H9 (cell line): ENCODE measurements around the gene IGF2BP3. TPM values are rescaled to one million over a fixed set of nuclear protein-coding genes. Genes with fewer than 3 reads are reported as not detected.

Experiments
- DNase-seq: peaks from one replicate; pipeline ENCODE4 v3.0.0-alpha.2; 2017
- H2AFZ ChIP-seq: one replicate; pipeline ENCODE4 v1.6.1; 2013; ENCODE audit warnings: mild to moderate bottlenecking, low read length, control low read depth, moderate library complexity
- H2AK5ac ChIP-seq: 2 replicates; pipeline ENCODE4 v1.6.1; 2013; ENCODE audit warnings: low read length, control low read depth, mixed read lengths; ENCODE audit not compliant: insufficient read length
- H2BK120ac ChIP-seq: one replicate; pipeline ENCODE4 v1.6.1; 2013; ENCODE audit warnings: low read depth, mild to moderate bottlenecking, low read length, control low read depth, inconsistent platforms; ENCODE audit not compliant: poor library complexity, severe bottlenecking
- H2BK12ac ChIP-seq: 2 replicates; pipeline ENCODE4 v1.6.1; 2013; ENCODE audit warnings: low read length, control low read depth, mixed read lengths, low read depth; ENCODE audit not compliant: insufficient read length
- H2BK15ac ChIP-seq: 2 replicates; pipeline ENCODE4 v1.6.1; 2013; ENCODE audit warnings: low read depth, low read length, control low read depth
- H2BK20ac ChIP-seq: one replicate; pipeline ENCODE4 v1.6.1; 2013; ENCODE audit warnings: low read depth, mild to moderate bottlenecking, low read length, control low read depth, inconsistent platforms; ENCODE audit not compliant: poor library complexity, severe bottlenecking
- H2BK5ac ChIP-seq: 2 replicates; pipeline ENCODE4 v1.6.1; 2013; ENCODE audit warnings: low read length, control low read depth, mixed read lengths; ENCODE audit not compliant: insufficient read length
- H3K14ac ChIP-seq: 2 replicates; pipeline ENCODE4 v1.6.1; 2013; ENCODE audit warnings: low read length, control low read depth; ENCODE audit not compliant: insufficient read depth
- H3K18ac ChIP-seq: 2 replicates; pipeline ENCODE4 v1.6.1; 2013; ENCODE audit warnings: low read depth, mild to moderate bottlenecking, mixed read lengths, low read length, control low read depth; ENCODE audit not compliant: insufficient read length
- H3K23ac ChIP-seq: 2 replicates; pipeline ENCODE4 v1.6.1; 2013; ENCODE audit warnings: low read length, control low read depth, mixed read lengths, low read depth; ENCODE audit not compliant: insufficient read length
- H3K23me2 ChIP-seq: 2 replicates; pipeline ENCODE4 v1.6.1; 2013; ENCODE audit warnings: low read depth, mild to moderate bottlenecking, mixed read lengths, low read length, control low read depth; ENCODE audit not compliant: insufficient read length, poor library complexity, severe bottlenecking
- H3K27ac ChIP-seq: 2 replicates; pipeline ENCODE4 v1.5.1; 2013; ENCODE audit warnings: low read length, control low read depth, mixed read lengths, low read depth; ENCODE audit not compliant: insufficient read length
- H3K27me3 ChIP-seq: 2 replicates; pipeline ENCODE4 v1.6.1; 2013; ENCODE audit warnings: low read length, control low read depth, inconsistent platforms; ENCODE audit not compliant: insufficient read depth
- H3K4ac ChIP-seq: 2 replicates; pipeline ENCODE4 v1.6.1; 2013; ENCODE audit warnings: low read depth, mild to moderate bottlenecking, control low read depth, inconsistent platforms, low read length, moderate library complexity
- H3K4me1 ChIP-seq: 2 replicates; pipeline ENCODE4 v1.6.1; 2013; ENCODE audit warnings: low read length, control low read depth, inconsistent platforms; ENCODE audit not compliant: insufficient read depth
- H3K4me2 ChIP-seq: 2 replicates; pipeline ENCODE4 v1.6.1; 2013; ENCODE audit warnings: low read length, control low read depth, mixed read lengths; ENCODE audit not compliant: insufficient read length, insufficient read depth
- H3K56ac ChIP-seq: 2 replicates; pipeline ENCODE4 v1.6.1; 2013; ENCODE audit warnings: low read depth, mild to moderate bottlenecking, mixed read lengths, low read length, control low read depth; ENCODE audit not compliant: insufficient read length
- H3K79me1 ChIP-seq: 2 replicates; pipeline ENCODE4 v1.6.1; 2013; ENCODE audit warnings: low read depth, mild to moderate bottlenecking, moderate library complexity, low read length, control low read depth, inconsistent platforms; ENCODE audit not compliant: insufficient read depth, poor library complexity, severe bottlenecking
- H3K79me2 ChIP-seq: 2 replicates; pipeline ENCODE4 v1.6.1; 2013; ENCODE audit warnings: low read length, control low read depth, inconsistent platforms; ENCODE audit not compliant: insufficient read depth
- H3K9ac ChIP-seq: 2 replicates; pipeline ENCODE4 v1.6.1; 2013; ENCODE audit warnings: low read length, control low read depth, mixed read lengths; ENCODE audit not compliant: insufficient read length; ENCODE audit errors: extremely low read depth
- H3K9me3 ChIP-seq: one replicate; pipeline ENCODE4 v1.6.1; 2013; ENCODE audit warnings: low read depth, low read length, inconsistent platforms; ENCODE audit not compliant: control insufficient read depth
- H3T11ph ChIP-seq: one replicate; pipeline ENCODE4 v1.6.1; 2013; ENCODE audit warnings: mild to moderate bottlenecking, low read length, control low read depth, inconsistent platforms
- H4K20me1 ChIP-seq: one replicate; pipeline ENCODE4 v1.6.1; 2013; ENCODE audit not compliant: control insufficient read depth, insufficient read length, insufficient read depth
- H4K5ac ChIP-seq: 2 replicates; pipeline ENCODE4 v1.6.1; 2013; ENCODE audit warnings: low read depth, mild to moderate bottlenecking, mixed read lengths, low read length, control low read depth; ENCODE audit not compliant: insufficient read length
- H4K8ac ChIP-seq: replicated peaks from 2 replicates; pipeline ENCODE4 v1.6.1; 2013; ENCODE audit warnings: low read length, control low read depth, mixed read lengths, low read depth; ENCODE audit not compliant: insufficient read length
- H4K91ac ChIP-seq: 2 replicates; pipeline ENCODE4 v1.6.1; 2013; ENCODE audit warnings: low read depth, mild to moderate bottlenecking, moderate library complexity, mixed read lengths, low read length, control low read depth; ENCODE audit not compliant: insufficient read length
- H3K27ac Mint-ChIP-seq, 3 experiments: 2 replicates in 2 of 3; 3 replicates in 1 of 3; pipeline ENCODE4 v1.8.0; 2020 to 2021; ENCODE audit warnings: mixed read lengths in 3 of 3, mild to moderate bottlenecking in 1 of 3, moderate library complexity in 1 of 3
- H3K27me3 Mint-ChIP-seq: 2 replicates; pipeline ENCODE4 v1.8.0; 2021; ENCODE audit warnings: low read depth, mild to moderate bottlenecking, moderate library complexity, mixed read lengths
- H3K36me3 Mint-ChIP-seq, 3 experiments: 2 replicates in 2 of 3; 3 replicates in 1 of 3; pipeline ENCODE4 v1.8.0; 2020 to 2021; ENCODE audit warnings: low read depth in 3 of 3, mixed read lengths in 3 of 3; ENCODE audit not compliant: insufficient read depth in 1 of 3
- H3K4me1 Mint-ChIP-seq, 2 experiments: 2 replicates each; pipeline ENCODE4 v1.8.0; 2020; ENCODE audit warnings: mixed read lengths in 2 of 2
- H3K4me3 Mint-ChIP-seq, 2 experiments: 2 replicates in 1 of 2; 3 replicates in 1 of 2; pipeline ENCODE4 v1.8.0; 2020 to 2021; ENCODE audit warnings: mild to moderate bottlenecking in 2 of 2, mixed read lengths in 2 of 2, moderate library complexity in 1 of 2
- H3K9me3 Mint-ChIP-seq, 2 experiments: 2 replicates in 1 of 2; 3 replicates in 1 of 2; pipeline ENCODE4 v1.8.0; 2020; ENCODE audit warnings: mild to moderate bottlenecking in 2 of 2, mixed read lengths in 2 of 2, moderate library complexity in 1 of 2
- WGBS: extraction: QIAGEN DNeasy Blood & Tissue Kit; methylation state at CpG from one replicate; pipeline ENCODE4 v1.1.7; 2013; ENCODE audit warnings: missing lambda C conversion rate, low lambda C conversion rate, mixed read lengths; ENCODE audit not compliant: insufficient read length; ENCODE audit errors: extremely low coverage; 5-methylcytosine and 5-hydroxymethylcytosine counted together
- total RNA-seq: library from RNA; stranded (reverse); gene quantifications from 2 replicates; pipeline ENCODE4 v1.2.1, GENCODE V29; 2021
- TF ChIP-seq, protein P1 (sequence below): fragments of 200-600 bp; sonication (generic); conservative IDR thresholded peaks from 3 replicates; pipeline ENCODE4 v1.8.0; 2021; ENCODE audit warnings: antibody characterized with exemption, mild to moderate bottlenecking

The IGF2BP3 gene
- total RNA-seq, 1 experiment from 2014 or later, result 197 TPM

GRCh38 chr7:23405240-23405618 lies 65.1 kb downstream of the IGF2BP3 start:
- Histone ChIP-seq H3K27ac (no peak overlapping the region), H3T11ph (no peak overlapping the region), H4K8ac (no peak overlapping the region), H3K9me3 (no peaks in the 10 kb centered on the region), H4K5ac (no peak overlapping the region), H4K91ac (no peak overlapping the region), H3K4me2 (no peak overlapping the region), H3K18ac (no peak overlapping the region), H3K9ac (no peak overlapping the region), H3K23ac (no peak overlapping the region), H2BK5ac (no peak overlapping the region), H3K4me1 (no peaks in the 10 kb centered on the region; the same call in 1 of the 2 replicates), H3K79me2 (peaks cover 10% of the 10 kb centered on the region; the same call in 1 of the 2 replicates), H4K20me1 (peaks cover 2% of the 10 kb centered on the region), H2BK120ac (no peak overlapping the region), H2BK20ac (no peak overlapping the region), H3K23me2 (no peaks in the 10 kb centered on the region), H3K14ac (no peak overlapping the region), H3K56ac (no peak overlapping the region), H3K4ac (no peak overlapping the region), H3K79me1 (peaks cover 8% of the 10 kb centered on the region), H3K27me3 (no peaks in the 10 kb centered on the region), H2BK15ac (no peak overlapping the region), H2AK5ac (no peak overlapping the region), H2BK12ac (no peak overlapping the region), H2AFZ (no peak overlapping the region)
- Mint-ChIP-seq H3K27ac (peak overlapping the region in 2 of 3 experiments; percentile 5 to 75; a peak in 4 of 7 replicates), H3K4me3 (no peak overlapping the region), H3K9me3 (peaks cover 24 to 28% of the 10 kb centered on the region in 2 experiments; a peak in 4 of 5 replicates), H3K27me3 (no peaks in the 10 kb centered on the region), H3K4me1 (peaks cover 0 to 3% of the 10 kb centered on the region in 2 experiments; a peak in 1 of 4 replicates), H3K36me3 (peaks cover 65 to 83% (median 82%) of the 10 kb centered on the region in 3 experiments)
- no CpG with 5 or more reads among the region's 3 CpGs for WGBS
- TF ChIP-seq, protein P1, sequence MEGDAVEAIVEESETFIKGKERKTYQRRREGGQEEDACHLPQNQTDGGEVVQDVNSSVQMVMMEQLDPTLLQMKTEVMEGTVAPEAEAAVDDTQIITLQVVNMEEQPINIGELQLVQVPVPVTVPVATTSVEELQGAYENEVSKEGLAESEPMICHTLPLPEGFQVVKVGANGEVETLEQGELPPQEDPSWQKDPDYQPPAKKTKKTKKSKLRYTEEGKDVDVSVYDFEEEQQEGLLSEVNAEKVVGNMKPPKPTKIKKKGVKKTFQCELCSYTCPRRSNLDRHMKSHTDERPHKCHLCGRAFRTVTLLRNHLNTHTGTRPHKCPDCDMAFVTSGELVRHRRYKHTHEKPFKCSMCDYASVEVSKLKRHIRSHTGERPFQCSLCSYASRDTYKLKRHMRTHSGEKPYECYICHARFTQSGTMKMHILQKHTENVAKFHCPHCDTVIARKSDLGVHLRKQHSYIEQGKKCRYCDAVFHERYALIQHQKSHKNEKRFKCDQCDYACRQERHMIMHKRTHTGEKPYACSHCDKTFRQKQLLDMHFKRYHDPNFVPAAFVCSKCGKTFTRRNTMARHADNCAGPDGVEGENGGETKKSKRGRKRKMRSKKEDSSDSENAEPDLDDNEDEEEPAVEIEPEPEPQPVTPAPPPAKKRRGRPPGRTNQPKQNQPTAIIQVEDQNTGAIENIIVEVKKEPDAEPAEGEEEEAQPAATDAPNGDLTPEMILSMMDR, result no peak
- DNase-seq, result no peak
